ENCODE results near the gene ACAA2. TPM values are rescaled to one million over a fixed set of nuclear protein-coding genes. Genes with fewer than 3 reads are reported as not detected.

ACAA2 gene
- total RNA-seq, 1 experiment from 2014 or later: 77.1 TPM

GRCh38 chr18:49766646-49767045 is 46.7 kb downstream of the ACAA2 start:
- no peak for TF ChIP-seq CTCF (IDR thresholded peaks at IDR 0.05; ENCODE audit: unreplicated experiment)
- CTCF ChIA-PET: interaction anchor here (0.6 to 2.1 kb wide), 3 partner anchors 41 to 206 kb away, joined by 4 to 7 read pairs (median 5); no protein-coding TSS in a partner anchor
- BruUV-seq (replicated peaks): no TSS peak
- DNase-seq: no peak
- Mint-ChIP-seq H3K36me3 (ENCODE audit: insufficient read depth, unreplicated experiment) (no peaks in the 10 kb centered on the region), H3K4me3 (ENCODE audit: low read depth, unreplicated experiment) (no peak overlapping the region), H3K9me3 (ENCODE audit: low read depth, unreplicated experiment) (no peaks in the 10 kb centered on the region), H3K27ac (ENCODE audit: unreplicated experiment) (no peak overlapping the region), H3K27me3 (ENCODE audit: unreplicated experiment) (no peaks in the 10 kb centered on the region), H3K4me1 (ENCODE audit: low read depth, unreplicated experiment) (peaks cover 11% of the 10 kb centered on the region)
- intact Hi-C loops (cut with micrococcal nuclease; ENCODE audit: unreplicated experiment): loop anchor here (1.0 kb wide), 1 partner anchor 256 kb away; no protein-coding TSS in a partner anchor

GRCh38 chr18:49764032-49764431 is 49.3 kb downstream of the ACAA2 start:
- DNase-seq: no peak
- Mint-ChIP-seq H3K4me3 (ENCODE audit: low read depth, unreplicated experiment) (no peak overlapping the region), H3K4me1 (ENCODE audit: low read depth, unreplicated experiment) (peaks cover 5% of the 10 kb centered on the region), H3K36me3 (ENCODE audit: insufficient read depth, unreplicated experiment) (no peaks in the 10 kb centered on the region), H3K27me3 (ENCODE audit: unreplicated experiment) (no peaks in the 10 kb centered on the region), H3K9me3 (ENCODE audit: low read depth, unreplicated experiment) (no peaks in the 10 kb centered on the region), H3K27ac (ENCODE audit: unreplicated experiment) (no peak overlapping the region)
- BruUV-seq (replicated peaks): no TSS peak
- TF ChIP-seq CTCF (IDR thresholded peaks at IDR 0.05; ENCODE audit: unreplicated experiment): no peak
- intact Hi-C loops (cut with micrococcal nuclease; ENCODE audit: unreplicated experiment): no loop called here
- CTCF ChIA-PET: no interaction called here

- BruUV-seq (replicated peaks): no TSS peak
- no peaks in the 10 kb centered on the region for H3K9me3 Mint-ChIP-seq (ENCODE audit: low read depth, unreplicated experiment)
- H3K27me3 Mint-ChIP-seq (ENCODE audit: unreplicated experiment): no peaks in the 10 kb centered on the region
- H3K4me3 Mint-ChIP-seq (ENCODE audit: low read depth, unreplicated experiment): no peak overlapping the region
- CTCF ChIA-PET: no interaction called here
- DNase-seq: no peak
- H3K27ac Mint-ChIP-seq (ENCODE audit: unreplicated experiment): no peak overlapping the region
- intact Hi-C loops (cut with micrococcal nuclease; ENCODE audit: unreplicated experiment): no loop called here
- H3K36me3 Mint-ChIP-seq (ENCODE audit: insufficient read depth, unreplicated experiment): no peaks in the 10 kb centered on the region
- H3K4me1 Mint-ChIP-seq (ENCODE audit: low read depth, unreplicated experiment): peaks cover under 1% of the 10 kb centered on the region
- TF ChIP-seq CTCF (IDR thresholded peaks at IDR 0.05; ENCODE audit: unreplicated experiment): no peak
Observed at GRCh38 chr18:49763590-49763989, 49.7 kb downstream of the ACAA2 start.

GRCh38 chr18:49762191-49763077 is 50.9 kb downstream of the ACAA2 start:
- DNase-seq: no peak
- intact Hi-C loops (cut with micrococcal nuclease; ENCODE audit: unreplicated experiment): no loop called here
- BruUV-seq (replicated peaks): no TSS peak

More at GRCh38 chr18:49762191-49763077, 50.9 kb downstream of the ACAA2 start:
- Mint-ChIP-seq H3K4me3 (ENCODE audit: low read depth, unreplicated experiment) (no peak overlapping the region), H3K9me3 (ENCODE audit: low read depth, unreplicated experiment) (no peaks in the 10 kb centered on the region), H3K27me3 (ENCODE audit: unreplicated experiment) (no peaks in the 10 kb centered on the region), H3K36me3 (ENCODE audit: insufficient read depth, unreplicated experiment) (no peaks in the 10 kb centered on the region), H3K4me1 (ENCODE audit: low read depth, unreplicated experiment) (no peaks in the 10 kb centered on the region), H3K27ac (ENCODE audit: unreplicated experiment) (no peak overlapping the region)
- TF ChIP-seq CTCF (IDR thresholded peaks at IDR 0.05; ENCODE audit: unreplicated experiment): no peak
- CTCF ChIA-PET: no interaction called here

Data from Calu3 (cell line).